Fibroblast of villous mesenchyme (primary cell): Measurements from ENCODE around the gene C1orf167. TPM values are rescaled to one million over a fixed set of nuclear protein-coding genes. Genes with fewer than 3 reads are reported as not detected.

Source experiments
- DNase-seq: peaks from one replicate; pipeline ENCODE4 v3.0.0-alpha.2; 2010; ENCODE audit warnings: low read depth
- H3K4me3 ChIP-seq: 2 replicates; pipeline ENCODE4 v1.5.1; 2011; ENCODE audit warnings: low read depth, mild to moderate bottlenecking, low read length
- total RNA-seq: library from RNA; depleted of rRNA; stranded (reverse); fragments of >200 nt; gene quantifications from 2 replicates; pipeline ENCODE4 v1.2.3, GENCODE V29; 2012
- TF ChIP-seq, protein P1 (sequence below): IDR thresholded peaks from 2 replicates; pipeline ENCODE4 v1.5.1; 2012; ENCODE audit warnings: low read depth, mild to moderate bottlenecking, low read length; ENCODE audit not compliant: insufficient read depth

Gene C1orf167
- total RNA-seq = under 0.01 TPM in 1 of 2 replicates, not detected in the other

DNA sequence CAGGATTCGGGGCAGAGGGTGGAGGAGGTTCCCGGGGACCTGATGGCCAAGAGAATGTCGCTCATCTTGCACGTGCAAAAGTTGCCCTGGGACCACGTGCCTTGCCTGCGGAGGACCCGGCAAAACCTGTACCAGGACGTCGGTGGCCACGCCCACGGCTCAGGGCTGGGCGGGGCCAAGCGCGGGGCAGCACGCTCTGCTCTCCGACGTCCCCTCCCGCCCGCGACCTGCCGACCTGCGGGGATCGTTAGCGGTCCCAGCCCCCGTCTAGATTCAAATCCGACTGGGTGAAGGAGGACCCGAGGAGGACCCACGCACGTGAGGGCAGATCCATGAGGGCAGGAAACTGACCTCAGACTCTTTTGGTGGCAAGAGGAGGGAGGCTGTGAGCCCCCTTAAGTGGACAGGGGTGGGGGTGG, at the start of gene C1orf167:
Gene C1orf167 (plus strand): TSS at position 206 of the 419 bp plus-strand sequence. CDS start 2,208 bp downstream, outside the sequence.
- DNase-seq = no peak
- TF ChIP-seq, protein P1, sequence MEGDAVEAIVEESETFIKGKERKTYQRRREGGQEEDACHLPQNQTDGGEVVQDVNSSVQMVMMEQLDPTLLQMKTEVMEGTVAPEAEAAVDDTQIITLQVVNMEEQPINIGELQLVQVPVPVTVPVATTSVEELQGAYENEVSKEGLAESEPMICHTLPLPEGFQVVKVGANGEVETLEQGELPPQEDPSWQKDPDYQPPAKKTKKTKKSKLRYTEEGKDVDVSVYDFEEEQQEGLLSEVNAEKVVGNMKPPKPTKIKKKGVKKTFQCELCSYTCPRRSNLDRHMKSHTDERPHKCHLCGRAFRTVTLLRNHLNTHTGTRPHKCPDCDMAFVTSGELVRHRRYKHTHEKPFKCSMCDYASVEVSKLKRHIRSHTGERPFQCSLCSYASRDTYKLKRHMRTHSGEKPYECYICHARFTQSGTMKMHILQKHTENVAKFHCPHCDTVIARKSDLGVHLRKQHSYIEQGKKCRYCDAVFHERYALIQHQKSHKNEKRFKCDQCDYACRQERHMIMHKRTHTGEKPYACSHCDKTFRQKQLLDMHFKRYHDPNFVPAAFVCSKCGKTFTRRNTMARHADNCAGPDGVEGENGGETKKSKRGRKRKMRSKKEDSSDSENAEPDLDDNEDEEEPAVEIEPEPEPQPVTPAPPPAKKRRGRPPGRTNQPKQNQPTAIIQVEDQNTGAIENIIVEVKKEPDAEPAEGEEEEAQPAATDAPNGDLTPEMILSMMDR = no peak
- H3K4me3 ChIP-seq = no peak within 1 kb of the TSS

DNA sequence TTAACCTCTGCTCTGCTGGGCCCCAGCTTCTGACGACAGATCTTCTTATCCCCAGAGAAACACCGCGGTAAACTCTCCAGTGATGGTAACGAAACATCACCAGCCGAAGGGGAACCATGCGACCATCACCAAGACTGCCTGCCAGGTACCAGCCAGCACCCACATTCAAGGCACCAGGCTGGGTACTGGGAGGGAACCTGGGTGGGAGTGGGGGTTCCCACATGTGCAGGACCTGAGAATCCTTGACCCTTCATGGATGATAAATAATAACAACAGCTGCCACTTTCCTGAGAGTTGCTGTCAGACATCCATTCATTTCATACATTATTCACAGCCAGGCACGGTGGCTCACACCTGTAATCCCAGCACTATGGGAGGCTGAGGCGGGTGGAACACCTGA, 49.7 kb upstream of the C1orf167 start:
- H3K4me3 ChIP-seq = no peak overlapping the region
- DNase-seq = no peak
- TF ChIP-seq, protein P1 = no peak

GRCh38 chr1:11713095-11713494, 48.9 kb upstream of the C1orf167 start:
- DNase-seq = no peak
- TF ChIP-seq, protein P1 = no peak
- H3K4me3 ChIP-seq = no peak overlapping the region

- H3K4me3 ChIP-seq = no peak overlapping the region
- no peak for DNase-seq
- TF ChIP-seq, protein P1 = no peak
These were observed 47.0 kb upstream of the C1orf167 start for GRCh38 chr1:11714831-11715575.

DNA sequence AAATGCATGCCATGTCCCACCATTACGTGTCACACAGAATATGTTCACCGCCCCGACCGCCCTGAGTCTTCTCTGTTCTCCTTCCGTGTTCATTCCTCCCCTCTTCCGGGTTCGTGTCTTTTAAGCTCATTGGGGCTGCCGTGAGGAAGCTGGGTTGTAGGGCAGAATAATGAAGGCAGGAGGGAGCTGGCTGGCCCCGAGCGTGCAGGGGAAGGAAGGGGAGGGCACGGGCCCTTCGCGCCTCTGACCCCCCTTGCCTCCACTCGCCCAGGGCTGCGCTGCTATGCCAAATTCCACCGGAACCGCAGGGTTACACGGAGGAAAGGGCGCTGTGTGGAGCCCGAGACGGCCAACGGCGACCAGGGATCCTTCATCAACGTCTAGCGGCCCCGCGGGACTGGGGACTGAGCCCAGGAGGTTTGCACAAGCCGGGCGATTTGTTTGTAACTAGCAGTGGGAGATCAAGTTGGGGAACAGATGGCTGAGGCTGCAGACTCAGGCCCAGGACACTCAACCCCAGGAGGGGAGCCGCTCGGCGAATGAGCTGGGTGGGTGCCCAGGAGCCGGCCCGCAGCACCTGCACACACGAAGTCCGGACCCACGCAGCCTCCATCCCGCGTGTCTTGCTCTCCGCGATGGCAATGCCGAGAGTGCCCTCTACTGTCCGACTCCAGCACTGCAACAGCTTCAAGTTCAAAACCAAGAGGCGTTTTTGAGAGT, 42.5 kb upstream of the C1orf167 start:
- DNase-seq = peak; percentile 68
- peak overlapping the region; percentile 45 for H3K4me3 ChIP-seq
- TF ChIP-seq, protein P1 = peak; percentile 99

DNA sequence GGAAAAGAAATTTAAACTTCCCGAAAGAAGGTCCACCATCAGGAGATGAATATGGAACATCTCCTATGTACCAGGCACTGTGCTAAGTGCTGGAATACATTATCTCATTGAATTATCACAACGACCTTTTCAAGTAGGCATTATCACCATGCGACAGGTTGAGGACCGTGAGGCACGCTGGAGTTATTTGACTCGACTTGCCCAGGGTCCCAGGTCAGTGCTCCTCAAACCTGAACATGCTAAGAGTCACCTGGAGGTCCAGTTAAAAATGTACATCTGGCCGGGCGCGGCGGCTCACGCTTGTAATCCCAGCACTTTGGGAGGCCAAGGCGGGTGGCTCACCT, 42.0 kb upstream of the C1orf167 start:
- DNase-seq = no peak
- H3K4me3 ChIP-seq = no peak overlapping the region
- TF ChIP-seq, protein P1 = no peak
